Ascending aorta (tissue), 2 donors: ENCODE data around the gene SETBP1. TPM values are rescaled to one million over a fixed set of nuclear protein-coding genes. Genes with fewer than 3 reads are reported as not detected.

ENCODE experiments used
- DNase-seq, 2 donors: peaks; one replicate each; pipeline ENCODE4 v3.0.0-alpha.2; 2019; ENCODE audit warnings: low spot score in 2 of 2
- H3K27ac ChIP-seq, 2 donors: fragments of 200-600 bp; sonication (generic); one replicate each; pipeline ENCODE4 v1.5.1; 2016 to 2017; ENCODE audit warnings: mild to moderate bottlenecking in 1 of 2
- H3K27me3 ChIP-seq: fragments of 200-600 bp; sonication (generic); one replicate; pipeline ENCODE4 v1.5.1; 2017
- H3K36me3 ChIP-seq, 2 donors: fragments of 200-600 bp; sonication (generic); one replicate each; pipeline ENCODE4 v1.5.1; 2016
- H3K4me1 ChIP-seq, 2 donors: fragments of 200-600 bp; sonication (generic); one replicate each; pipeline ENCODE4 v1.5.1; 2016 to 2017; ENCODE audit warnings: mild to moderate bottlenecking in 1 of 2
- H3K4me3 ChIP-seq, 2 donors: fragments of 200-600 bp; sonication (generic); one replicate each; pipeline ENCODE4 v1.5.1; 2016 to 2017; ENCODE audit warnings: mild to moderate bottlenecking in 1 of 2
- H3K9me3 ChIP-seq, 2 donors: fragments of 200-600 bp; sonication (generic); one replicate each; pipeline ENCODE4 v1.5.1; 2016
- CTCF ChIP-seq, 3 experiments: fragments of 200-600 bp in 2 of 3; fragments of 450-650 bp in 1 of 3; sonication (generic) in 2 of 3; IDR thresholded peaks; one replicate each; pipeline ENCODE4 v1.5.1; 2016 to 2019; ENCODE audit warnings: antibody characterized with exemption in 3 of 3, mild to moderate bottlenecking in 1 of 3, moderate library complexity in 1 of 3
- intact Hi-C: fragments of 100-400 bp; cut with DNase I; formaldehyde crosslinking; loops from one replicate; pipeline ENCODE4 v1.15.1; 2023
- total RNA-seq: library from RNA; depleted of rRNA; stranded (reverse); fragments of >200 nt; gene quantifications from one replicate; pipeline ENCODE4 v1.1.0, GENCODE V29; 2016

SETBP1 gene
- total RNA-seq, 1 donor from 2014 or later: 23.5 TPM

DNA sequence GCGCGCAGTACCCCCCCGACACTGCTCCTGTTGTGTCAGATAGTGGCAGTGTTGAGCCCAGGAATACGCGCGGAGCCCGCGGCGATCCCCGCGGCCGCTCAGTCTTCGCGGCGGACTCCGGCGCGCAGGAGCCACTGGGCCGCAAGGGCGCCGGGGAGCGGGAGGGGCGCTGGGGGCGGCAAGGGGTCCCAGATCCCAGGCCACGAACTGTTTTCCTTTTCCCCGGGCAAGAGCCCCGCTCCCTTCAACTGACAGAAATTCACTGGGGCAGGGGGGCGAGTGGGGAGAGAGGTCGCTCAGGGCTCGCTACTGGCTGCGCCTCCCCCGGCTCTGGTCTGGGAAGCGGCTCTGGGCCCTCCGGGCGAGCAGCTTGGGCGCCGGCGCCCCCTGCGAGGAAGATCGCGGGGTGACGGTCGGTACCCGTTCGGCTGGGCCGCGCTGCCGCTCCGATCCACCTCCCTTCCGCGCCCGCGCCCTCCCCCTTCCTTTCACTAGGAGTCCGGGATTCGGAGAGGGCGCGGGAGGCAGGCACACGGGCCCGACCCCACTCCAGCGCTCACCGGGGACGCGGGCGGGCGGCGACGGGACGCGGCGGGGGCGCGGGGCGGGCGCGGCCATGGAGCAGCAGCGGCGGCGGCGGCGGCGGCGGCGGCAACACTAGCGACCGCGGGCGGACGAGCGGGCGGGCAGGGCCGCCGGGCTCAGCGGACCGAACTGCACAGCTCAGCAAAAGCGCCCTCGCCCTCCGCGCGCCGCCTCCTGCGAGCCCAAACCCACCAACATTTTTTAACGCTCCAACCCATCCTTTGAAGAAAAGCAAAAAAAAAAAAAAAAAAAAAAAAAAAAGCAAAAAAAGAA lies 1.4 kb upstream of the SETBP1 start:
- Histone ChIP-seq H3K4me1 (peaks cover 0 to 17% of the 10 kb centered on the region in 2 donors), H3K9me3 (no peaks in the 10 kb centered on the region), H3K36me3 (no peaks in the 10 kb centered on the region), H3K27ac (peak overlapping the region; percentile 97 to 98), H3K27me3 (no peaks in the 10 kb centered on the region), H3K4me3 (peak overlapping the region; percentile 83 to 94)
- DNase-seq: peak; percentile 63 to 90
- intact Hi-C loops: loop anchor here (2.0 to 10.0 kb wide), 5 partner anchors 82 to 554 kb away; no protein-coding TSS in a partner anchor
- peak; percentile 62 to 81 (median 68) for TF ChIP-seq CTCF (IDR thresholded peaks at IDR 0.05)

- Histone ChIP-seq H3K9me3 (no peaks in the 10 kb centered on the region), H3K4me1 (peaks cover 0 to 18% of the 10 kb centered on the region in 2 donors), H3K27ac (peak overlapping the region; percentile 97 to 98), H3K36me3 (no peaks in the 10 kb centered on the region), H3K27me3 (no peaks in the 10 kb centered on the region), H3K4me3 (peak overlapping the region; percentile 83 to 94)
- TF ChIP-seq CTCF (IDR thresholded peaks at IDR 0.05): no peak
- peak in 1 of 2 donors; percentile 79 for DNase-seq
- intact Hi-C loops: loop anchor here (2.0 to 10.0 kb wide), 14 partner anchors 47 to 842 kb away; no protein-coding TSS in a partner anchor
These were observed 795 bp upstream of the SETBP1 start for GRCh38 chr18:44679914-44680272.

GRCh38 chr18:44681076-44681970 lies 635 bp downstream of the SETBP1 start:
- Histone ChIP-seq H3K27ac (peak overlapping the region; percentile 97 to 98), H3K4me3 (peak overlapping the region; percentile 83 to 94), H3K4me1 (peaks cover 0 to 18% of the 10 kb centered on the region in 2 donors), H3K36me3 (no peaks in the 10 kb centered on the region), H3K9me3 (no peaks in the 10 kb centered on the region), H3K27me3 (no peaks in the 10 kb centered on the region)
- intact Hi-C loops: loop anchor here (5.0 to 10.0 kb wide), 9 partner anchors 46 to 841 kb away; no protein-coding TSS in a partner anchor
- peak in 1 of 3 experiments; percentile 1 for TF ChIP-seq CTCF (IDR thresholded peaks at IDR 0.05)
- DNase-seq: no peak

DNA sequence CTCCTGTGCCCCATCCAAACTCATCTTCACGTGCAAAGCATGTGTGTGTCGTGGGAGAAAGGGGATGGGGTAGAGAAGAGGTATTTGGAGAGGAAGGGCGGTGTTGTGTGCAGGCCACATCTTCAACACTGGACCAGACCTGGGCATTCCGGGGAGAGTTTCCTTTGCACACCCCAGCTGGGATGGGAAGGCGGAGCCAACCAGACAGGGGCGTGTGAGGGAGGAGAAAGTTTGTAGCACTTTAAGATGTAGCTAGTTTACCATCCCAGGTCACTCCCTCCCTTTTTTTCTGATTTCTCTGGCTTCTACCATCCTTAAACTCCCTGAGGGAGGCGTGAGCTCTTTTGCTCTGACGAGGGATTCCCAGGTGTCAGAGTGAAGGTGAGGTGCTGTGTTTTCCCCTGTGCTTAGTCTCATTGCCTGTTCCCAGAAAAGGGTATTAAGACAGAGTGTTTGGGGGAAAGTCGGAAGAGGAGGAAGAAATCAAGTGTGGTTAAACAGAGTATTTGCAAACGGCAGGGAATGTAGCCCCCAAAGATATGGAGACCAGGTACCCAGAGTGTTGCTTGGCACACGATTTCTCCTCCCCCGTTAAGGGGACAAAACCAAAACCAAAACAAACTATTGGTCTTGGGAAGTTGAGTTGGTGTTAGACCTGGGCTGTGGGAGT lies 1.6 kb downstream of the SETBP1 start:
- DNase-seq: no peak
- H3K27ac ChIP-seq: peak overlapping the region; percentile 97 to 98
- H3K9me3 ChIP-seq: no peaks in the 10 kb centered on the region
- H3K4me3 ChIP-seq: peak overlapping the region; percentile 83 to 94
- TF ChIP-seq CTCF (IDR thresholded peaks at IDR 0.05): no peak
- peaks cover 0 to 18% of the 10 kb centered on the region in 2 donors for H3K4me1 ChIP-seq
- H3K36me3 ChIP-seq: no peaks in the 10 kb centered on the region
- H3K27me3 ChIP-seq: no peaks in the 10 kb centered on the region
- intact Hi-C loops: loop anchor here (2.0 to 10.0 kb wide), 10 partner anchors 14 to 840 kb away; no protein-coding TSS in a partner anchor

GRCh38 chr18:44682871-44683221 lies 2.2 kb downstream of the SETBP1 start:
- no peak for TF ChIP-seq CTCF (IDR thresholded peaks at IDR 0.05)
- intact Hi-C loops: loop anchor here (2.0 to 10.0 kb wide), 10 partner anchors 14 to 839 kb away; no protein-coding TSS in a partner anchor
- no peaks in the 10 kb centered on the region for H3K9me3 ChIP-seq
- peak overlapping the region; percentile 97 to 98 for H3K27ac ChIP-seq
- peak overlapping the region; percentile 37 to 94 for H3K4me3 ChIP-seq
- no peak for DNase-seq
- no peaks in the 10 kb centered on the region for H3K36me3 ChIP-seq
- peaks cover 0 to 18% of the 10 kb centered on the region in 2 donors for H3K4me1 ChIP-seq
- no peaks in the 10 kb centered on the region for H3K27me3 ChIP-seq
